ENCODE data around the gene GCH1. TPM values are rescaled to one million over a fixed set of nuclear protein-coding genes. Genes with fewer than 3 reads are reported as not detected.
"Not testable (repeated sequence)": the region's sequence is repeated elsewhere in the genome, so short reads cannot be mapped to it uniquely, and the experiment has no call there.

The GCH1 gene
- total and polyA plus RNA-seq, 7 experiments from 2014 or later = 21.4 to 64.1 (median 23.2) TPM

DNA sequence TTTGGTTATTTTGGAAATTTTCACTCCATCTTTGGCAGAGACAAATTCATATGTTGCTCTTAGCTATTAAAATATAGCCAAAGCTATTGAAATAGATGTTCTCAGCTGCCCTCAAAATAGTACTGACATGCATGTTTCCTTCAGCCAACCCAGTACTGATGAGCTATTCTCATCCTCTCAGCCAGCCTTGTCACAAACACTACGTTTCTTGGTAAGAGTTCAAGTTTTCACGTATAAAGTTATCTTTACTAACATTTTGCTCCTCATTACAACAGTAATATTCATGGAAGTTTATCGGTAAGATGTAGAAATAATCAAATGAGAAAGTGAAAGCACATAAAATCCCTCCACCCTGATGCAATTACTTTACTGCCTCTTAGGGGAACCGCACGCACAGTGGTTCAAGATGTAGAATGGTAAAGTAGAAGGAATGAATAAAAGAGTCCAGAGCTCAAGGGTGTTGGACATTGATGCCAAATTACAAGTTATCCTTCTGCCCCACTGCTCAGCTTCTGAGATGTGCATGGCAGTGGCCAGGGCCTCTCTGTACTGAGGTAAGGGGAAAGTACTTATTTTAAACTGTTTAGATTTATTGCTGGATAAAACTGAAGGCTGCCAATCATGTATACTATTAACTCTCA is 20.7 kb downstream of the GCH1 start:
- peak; percentile 69 for ATAC-seq
- intact Hi-C loops (cut with micrococcal nuclease) = loop anchor here (1.0 to 5.0 kb wide), 10 partner anchors 11 to 1235 kb away; partner anchors contain the start of genes GCH1 (in 2 of the 2), CNIH1 (in 1 of the 2), PELI2 (in 1 of the 2) and SAMD4A (in 1 of the 2)
- Histone ChIP-seq H3K4me1 (ENCODE audit: control insufficient read depth in 2 of 2, insufficient read depth in 2 of 2, low read length in 2 of 2) (peaks cover 7 to 17% of the 10 kb centered on the region in 2 donors), H3K4me3 (ENCODE audit: low read length) (peak overlapping the region; percentile 70), H3K27me3 (ENCODE audit: control insufficient read depth in 2 of 2, insufficient read depth in 2 of 2, low read length in 2 of 2) (no peaks in the 10 kb centered on the region), H3K9me3 (ENCODE audit: control insufficient read depth in 2 of 3, low read length in 3 of 3) (no peaks in the 10 kb centered on the region), H3K36me3 (ENCODE audit: control insufficient read depth in 2 of 3, insufficient read depth in 3 of 3, low read length in 3 of 3) (no peaks in the 10 kb centered on the region), H3K27ac (ENCODE audit: low read depth, low read length) (peak overlapping the region; percentile 79)
- Mint-ChIP-seq H3K27me3 (no peaks in the 10 kb centered on the region), H3K4me1 (peaks cover 29 to 63% (median 61%) of the 10 kb centered on the region in 7 donors), H3K36me3 (peaks cover 0 to 17% (median 3%) of the 10 kb centered on the region in 5 donors), H3K4me3 (peak overlapping the region; percentile 85 to 97 (median 90)), H3K27ac (peak overlapping the region; percentile 90 to 99 (median 96)), H3K9me3 (no peaks in the 10 kb centered on the region)
- ChIA-PET POLR2A (interaction anchor here (0.6 to 2.3 kb wide), 11 partner anchors 8 to 318 kb away, joined by 3 to 23 read pairs (median 5); partner anchors contain the start of genes GCH1 and MAPK1IP1L), CTCF (interaction anchor here (0.7 to 2.7 kb wide), 12 partner anchors 9 to 318 kb away, joined by 3 to 21 read pairs (median 4); partner anchors contain the start of genes GCH1, SOCS4 and WDHD1)
- peak in 6 of 9 donors; percentile 25 to 48 (median 38) for DNase-seq

DNA sequence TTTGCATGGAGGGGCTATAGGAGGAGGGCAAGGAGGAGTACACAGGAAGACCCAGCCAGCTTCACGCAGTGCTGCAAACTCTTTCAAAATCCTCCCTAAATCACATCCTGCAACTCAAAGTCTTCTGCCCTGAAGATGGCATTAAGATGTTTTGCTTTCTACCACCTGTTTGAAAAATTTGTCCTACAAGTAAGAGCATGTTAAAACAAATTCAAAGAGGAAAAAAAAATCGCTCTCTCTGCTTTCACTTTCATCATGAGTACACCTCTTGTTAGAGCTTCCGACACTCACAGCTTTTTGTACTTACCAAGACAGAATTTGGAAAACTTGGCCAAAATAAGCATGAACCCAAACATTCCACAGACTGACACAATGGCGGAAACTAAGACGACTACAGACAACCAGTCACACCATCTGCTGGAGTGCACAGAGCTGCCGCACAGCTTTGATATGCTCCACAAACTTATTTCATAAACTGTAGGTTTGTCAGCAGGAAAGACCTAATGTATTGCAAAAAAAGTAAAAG is 21.3 kb downstream of the GCH1 start:
- ChIA-PET POLR2A (interaction anchor here (0.9 to 2.3 kb wide), 9 partner anchors 9 to 170 kb away, joined by 3 to 23 read pairs (median 7); partner anchors contain the start of genes GCH1 and MAPK1IP1L), CTCF (interaction anchor here (0.6 to 2.7 kb wide), 14 partner anchors 10 to 317 kb away, joined by 3 to 21 read pairs (median 4); partner anchors contain the start of genes GCH1, SOCS4 and WDHD1)
- Mint-ChIP-seq H3K36me3 (peaks cover 0 to 19% (median 3%) of the 10 kb centered on the region in 5 donors), H3K27me3 (no peaks in the 10 kb centered on the region), H3K4me3 (peak overlapping the region; percentile 85 to 97 (median 90)), H3K4me1 (peaks cover 28 to 66% (median 60%) of the 10 kb centered on the region in 7 donors), H3K9me3 (no peaks in the 10 kb centered on the region), H3K27ac (peak overlapping the region; percentile 90 to 99 (median 96))
- Histone ChIP-seq H3K27ac (ENCODE audit: low read depth, low read length) (peak overlapping the region; percentile 79), H3K36me3 (ENCODE audit: control insufficient read depth in 2 of 3, insufficient read depth in 3 of 3, low read length in 3 of 3) (no peaks in the 10 kb centered on the region), H3K27me3 (ENCODE audit: control insufficient read depth in 2 of 2, insufficient read depth in 2 of 2, low read length in 2 of 2) (no peaks in the 10 kb centered on the region), H3K9me3 (ENCODE audit: control insufficient read depth in 2 of 3, low read length in 3 of 3) (no peaks in the 10 kb centered on the region), H3K4me3 (ENCODE audit: low read length) (peak overlapping the region; percentile 70), H3K4me1 (ENCODE audit: control insufficient read depth in 2 of 2, insufficient read depth in 2 of 2, low read length in 2 of 2) (peaks cover 7 to 17% of the 10 kb centered on the region in 2 donors)
- peak; percentile 77 for ATAC-seq
- DNase-seq = peak in 7 of 9 donors; percentile 55 to 74 (median 72)
- intact Hi-C loops (cut with micrococcal nuclease) = loop anchor here (1.0 to 5.0 kb wide), 10 partner anchors 11 to 1236 kb away; partner anchors contain the start of genes GCH1 (in 2 of the 2), CNIH1 (in 1 of the 2), PELI2 (in 1 of the 2) and SAMD4A (in 1 of the 2)

DNA sequence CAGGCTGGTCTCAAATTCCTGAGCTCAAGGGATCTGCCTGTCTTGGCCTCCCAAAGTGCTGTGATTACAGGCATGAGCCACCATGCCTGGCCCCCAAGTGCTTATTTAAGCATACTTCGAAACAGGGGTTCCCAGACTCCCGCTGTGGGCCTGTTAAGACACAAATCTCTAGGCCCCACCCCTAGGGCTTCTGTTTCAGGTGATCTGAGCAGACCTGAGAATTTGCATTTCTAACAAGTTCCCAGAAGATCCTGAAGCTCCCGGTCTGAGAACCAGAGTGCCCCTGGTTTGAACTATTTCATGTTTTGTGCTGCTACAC is 25.0 kb downstream of the GCH1 start:
- Histone ChIP-seq H3K27me3 (ENCODE audit: control insufficient read depth in 2 of 2, insufficient read depth in 2 of 2, low read length in 2 of 2) (no peaks in the 10 kb centered on the region), H3K4me1 (ENCODE audit: control insufficient read depth in 2 of 2, insufficient read depth in 2 of 2, low read length in 2 of 2) (peaks cover 6 to 11% of the 10 kb centered on the region in 2 donors), H3K27ac (ENCODE audit: low read depth, low read length) (no peak overlapping the region), H3K4me3 (ENCODE audit: low read length) (no peak overlapping the region), H3K36me3 (ENCODE audit: control insufficient read depth in 2 of 3, insufficient read depth in 3 of 3, low read length in 3 of 3) (no peaks in the 10 kb centered on the region), H3K9me3 (ENCODE audit: control insufficient read depth in 2 of 3, low read length in 3 of 3) (no peaks in the 10 kb centered on the region)
- peaks cover 0 to 1% (median 0%) of the 10 kb centered on the region in 11 donors for H3K9me3 Mint-ChIP-seq
- intact Hi-C loops (cut with micrococcal nuclease) = no loop called here
- H3K4me3 Mint-ChIP-seq = no peak overlapping the region
- H3K27ac Mint-ChIP-seq = peak overlapping the region in 7 of 9 donors; percentile 55 to 88 (median 81)
- ATAC-seq = no peak
- peaks cover 0 to 25% (median 0%) of the 10 kb centered on the region in 5 donors for H3K36me3 Mint-ChIP-seq
- DNase-seq = no peak
- CTCF ChIA-PET = interaction anchor here (1.3 kb wide), 1 partner anchor 25 kb away, joined by 6 read pairs; the partner anchor contains the start of gene GCH1
- H3K4me1 Mint-ChIP-seq = peaks cover 30 to 61% (median 51%) of the 10 kb centered on the region in 7 donors
- POLR2A ChIA-PET = interaction anchor here (1.8 kb wide), 1 partner anchor 11 kb away, joined by 7 read pairs; no protein-coding TSS in a partner anchor
- no peaks in the 10 kb centered on the region for H3K27me3 Mint-ChIP-seq

DNA sequence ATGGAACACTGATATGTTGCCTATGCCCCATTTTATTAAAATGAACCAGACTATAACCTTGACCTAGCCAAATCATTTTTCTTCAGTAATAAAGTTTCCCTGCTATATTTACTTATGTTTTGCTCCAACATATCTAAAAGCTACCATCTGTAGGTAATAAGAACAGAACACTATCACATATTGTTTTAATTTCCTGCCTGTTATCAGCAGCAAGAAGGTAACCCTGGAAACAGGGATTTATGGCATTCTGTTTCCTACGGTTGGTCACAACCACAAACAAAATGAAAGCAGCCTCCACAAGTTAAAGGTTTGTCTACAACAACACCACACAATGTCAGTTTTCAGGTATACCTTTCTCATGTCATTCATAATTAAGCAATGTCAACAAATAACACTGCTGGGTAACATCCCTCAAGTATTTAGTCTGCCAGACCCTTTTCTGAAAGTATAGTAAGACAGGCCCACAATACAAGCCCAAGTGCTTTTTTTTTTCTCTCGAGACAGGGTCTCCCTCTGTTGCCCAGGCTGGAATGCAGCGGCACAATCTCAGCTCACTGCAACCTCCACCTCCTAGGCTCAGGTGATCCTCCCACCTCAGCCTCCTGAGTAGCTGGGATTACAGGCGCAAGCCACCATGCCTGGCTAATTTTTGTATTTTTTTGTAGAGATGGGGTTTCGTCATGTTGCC is 25.5 kb downstream of the GCH1 start:
- no peaks in the 10 kb centered on the region for H3K27me3 Mint-ChIP-seq
- no peaks in the 10 kb centered on the region for H3K36me3 ChIP-seq (ENCODE audit: control insufficient read depth in 2 of 3, insufficient read depth in 3 of 3, low read length in 3 of 3)
- peaks cover 0 to 1% (median 0%) of the 10 kb centered on the region in 11 donors for H3K9me3 Mint-ChIP-seq
- H3K4me1 Mint-ChIP-seq = peaks cover 25 to 61% (median 46%) of the 10 kb centered on the region in 7 donors
- peaks cover under 1 to 7% of the 10 kb centered on the region in 2 donors for H3K4me1 ChIP-seq (ENCODE audit: control insufficient read depth in 2 of 2, insufficient read depth in 2 of 2, low read length in 2 of 2)
- intact Hi-C loops (cut with micrococcal nuclease) = no loop called here
- peak overlapping the region in 8 of 9 donors; percentile 12 to 88 (median 39) for H3K27ac Mint-ChIP-seq
- POLR2A ChIA-PET = interaction anchor here (1.2 to 1.8 kb wide), 3 partner anchors 10 to 24 kb away, joined by 3 to 7 read pairs (median 4); no protein-coding TSS in a partner anchor
- H3K9me3 ChIP-seq (ENCODE audit: control insufficient read depth in 2 of 3, low read length in 3 of 3) = no peaks in the 10 kb centered on the region
- H3K27me3 ChIP-seq (ENCODE audit: control insufficient read depth in 2 of 2, insufficient read depth in 2 of 2, low read length in 2 of 2) = no peaks in the 10 kb centered on the region
- peak overlapping the region in 1 of 10 donors; percentile 37 for H3K4me3 Mint-ChIP-seq
- H3K27ac ChIP-seq (ENCODE audit: low read depth, low read length) = no peak overlapping the region
- H3K36me3 Mint-ChIP-seq = peaks cover 0 to 24% (median 0%) of the 10 kb centered on the region in 5 donors
- DNase-seq = no peak
- CTCF ChIA-PET = interaction anchor here (0.8 to 1.3 kb wide), 3 partner anchors 20 to 26 kb away, joined by 4 to 6 read pairs (median 4); partner anchors contain the start of gene GCH1
- ATAC-seq = no peak
- H3K4me3 ChIP-seq (ENCODE audit: low read length) = no peak overlapping the region

- DNase-seq; H3K4me3 ChIP-seq (ENCODE audit: low read length); H3K27me3 Mint-ChIP-seq; H3K27me3 ChIP-seq (ENCODE audit: control insufficient read depth in 2 of 2, insufficient read depth in 2 of 2, low read length in 2 of 2); H3K27ac Mint-ChIP-seq; H3K4me1 ChIP-seq (ENCODE audit: control insufficient read depth in 2 of 2, insufficient read depth in 2 of 2, low read length in 2 of 2); H3K36me3 ChIP-seq (ENCODE audit: control insufficient read depth in 2 of 3, insufficient read depth in 3 of 3, low read length in 3 of 3); H3K9me3 ChIP-seq (ENCODE audit: control insufficient read depth in 2 of 3, low read length in 3 of 3); ATAC-seq; CTCF ChIA-PET; H3K27ac ChIP-seq (ENCODE audit: low read depth, low read length); H3K9me3 Mint-ChIP-seq; intact Hi-C loops (cut with micrococcal nuclease); H3K4me3 Mint-ChIP-seq: not testable (repeated sequence)
- POLR2A ChIA-PET = interaction anchor here (1.6 kb wide), 1 partner anchor 26 kb away, joined by 4 read pairs; no protein-coding TSS in a partner anchor
- H3K36me3 Mint-ChIP-seq = peaks cover 0 to 24% (median 0%) of the 10 kb centered on the region in 5 donors
- H3K4me1 Mint-ChIP-seq = peaks cover 30 to 63% (median 45%) of the 10 kb centered on the region in 7 donors
These were observed 27.0 kb downstream of the GCH1 start for GRCh38 chr14:54875648-54876047.
